Colonic mucosa (tissue), 4 donors: ENCODE measurements around the gene C1orf198. TPM values are rescaled to one million over a fixed set of nuclear protein-coding genes. Genes with fewer than 3 reads are reported as not detected.

ENCODE experiments used
- DNase-seq: peaks from one replicate; pipeline ENCODE4 v3.0.0-alpha.2; 2020
- H3K27ac ChIP-seq: fragments of 200-600 bp; one replicate; pipeline ENCODE4 v1.8.0; 2021
- H3K27me3 ChIP-seq: fragments of 200-600 bp; one replicate; pipeline ENCODE4 v1.8.0; 2021
- H3K36me3 ChIP-seq: fragments of 200-600 bp; one replicate; pipeline ENCODE4 v1.8.0; 2021
- H3K4me1 ChIP-seq: fragments of 200-600 bp; one replicate; pipeline ENCODE4 v1.8.0; 2021; ENCODE audit warnings: mild to moderate bottlenecking
- H3K4me3 ChIP-seq: fragments of 200-600 bp; one replicate; pipeline ENCODE4 v1.8.0; 2021
- H3K9ac ChIP-seq, 2 donors: one replicate each; pipeline ENCODE4 v1.7.0; 2013; ENCODE audit warnings: control low read depth in 2 of 2, low read depth in 2 of 2, low read length in 2 of 2
- H3K9me3 ChIP-seq: fragments of 200-600 bp; one replicate; pipeline ENCODE4 v1.8.0; 2021
- intact Hi-C: fragments of 100-400 bp; cut with DNase I; formaldehyde crosslinking; loops from one replicate; pipeline ENCODE4 v1.14.1; 2022
- total RNA-seq, 2 donors: library from RNA; stranded (reverse); fragmentation: NEBNext Ultra II Directional in 1 of 2; extraction: Animal tissue kit (Norgen Biotek cat#: 25700) in 1 of 2; gene quantifications; one replicate each; pipeline ENCODE4 v1.2.1, GENCODE V29; 2021
- TF ChIP-seq, protein P1 (sequence below): fragments of 200-600 bp; IDR thresholded peaks from one replicate; pipeline ENCODE4 v1.8.0; 2022; ENCODE audit warnings: antibody characterized with exemption, mild to moderate bottlenecking
- donor health status: healthy.
- donor health status: DM: no; HTN: no; CAD: no.
- donor health status: DM: no; HTN: no; CAD: no.

Gene C1orf198
- total RNA-seq, 2 donors from 2014 or later = 19.1 to 24.6 TPM

DNA sequence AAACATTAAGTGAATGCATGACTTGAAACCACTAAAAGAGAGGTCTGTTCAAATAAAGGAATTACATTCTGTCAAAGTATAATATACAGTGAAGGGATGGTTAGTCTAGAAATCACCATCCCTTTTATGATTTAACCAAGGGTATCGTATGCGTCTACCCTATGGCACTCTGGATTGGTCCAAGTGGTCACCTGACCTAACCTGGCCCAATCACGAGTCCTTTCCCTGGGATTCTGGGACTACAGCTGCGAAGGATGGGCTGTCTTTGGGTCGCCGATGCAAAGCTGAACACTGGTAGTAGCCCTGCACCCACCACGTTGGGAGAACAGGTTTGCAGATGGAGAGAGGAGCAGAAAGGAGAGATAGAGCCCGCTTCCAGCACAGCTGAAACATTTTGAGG, 30.4 kb upstream of the C1orf198 start:
- TF ChIP-seq, protein P1, sequence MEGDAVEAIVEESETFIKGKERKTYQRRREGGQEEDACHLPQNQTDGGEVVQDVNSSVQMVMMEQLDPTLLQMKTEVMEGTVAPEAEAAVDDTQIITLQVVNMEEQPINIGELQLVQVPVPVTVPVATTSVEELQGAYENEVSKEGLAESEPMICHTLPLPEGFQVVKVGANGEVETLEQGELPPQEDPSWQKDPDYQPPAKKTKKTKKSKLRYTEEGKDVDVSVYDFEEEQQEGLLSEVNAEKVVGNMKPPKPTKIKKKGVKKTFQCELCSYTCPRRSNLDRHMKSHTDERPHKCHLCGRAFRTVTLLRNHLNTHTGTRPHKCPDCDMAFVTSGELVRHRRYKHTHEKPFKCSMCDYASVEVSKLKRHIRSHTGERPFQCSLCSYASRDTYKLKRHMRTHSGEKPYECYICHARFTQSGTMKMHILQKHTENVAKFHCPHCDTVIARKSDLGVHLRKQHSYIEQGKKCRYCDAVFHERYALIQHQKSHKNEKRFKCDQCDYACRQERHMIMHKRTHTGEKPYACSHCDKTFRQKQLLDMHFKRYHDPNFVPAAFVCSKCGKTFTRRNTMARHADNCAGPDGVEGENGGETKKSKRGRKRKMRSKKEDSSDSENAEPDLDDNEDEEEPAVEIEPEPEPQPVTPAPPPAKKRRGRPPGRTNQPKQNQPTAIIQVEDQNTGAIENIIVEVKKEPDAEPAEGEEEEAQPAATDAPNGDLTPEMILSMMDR = no peak
- Histone ChIP-seq H3K9ac (no peak overlapping the region), H3K27me3 (no peaks in the 10 kb centered on the region), H3K36me3 (no peaks in the 10 kb centered on the region), H3K9me3 (no peaks in the 10 kb centered on the region), H3K27ac (no peak overlapping the region), H3K4me3 (no peak overlapping the region), H3K4me1 (no peaks in the 10 kb centered on the region)
- intact Hi-C loops = no loop called here
- DNase-seq = no peak

DNA sequence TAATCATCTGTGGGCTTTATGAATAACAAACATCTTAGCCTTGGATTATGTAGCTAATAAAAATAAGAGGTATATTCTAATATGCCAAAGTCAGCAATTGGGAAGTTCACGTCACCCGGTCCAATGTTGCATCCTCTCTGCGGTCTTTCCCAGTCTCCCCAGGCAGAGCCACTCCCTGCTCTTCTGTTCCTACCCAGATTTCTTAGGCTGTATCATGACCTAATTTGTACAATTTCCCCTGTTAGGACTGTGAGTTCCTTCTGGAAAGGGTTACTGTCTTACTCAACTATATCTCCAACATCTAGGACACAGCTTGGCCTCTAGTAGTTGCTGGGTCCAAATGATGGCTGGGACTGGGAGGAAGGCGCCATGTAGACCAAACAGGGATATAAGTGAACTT, 29.8 kb upstream of the C1orf198 start:
- intact Hi-C loops = no loop called here
- H3K4me3 ChIP-seq = no peak overlapping the region
- no peaks in the 10 kb centered on the region for H3K4me1 ChIP-seq
- H3K27me3 ChIP-seq = no peaks in the 10 kb centered on the region
- no peaks in the 10 kb centered on the region for H3K9me3 ChIP-seq
- DNase-seq = no peak
- TF ChIP-seq, protein P1 = no peak
- no peak overlapping the region for H3K27ac ChIP-seq
- H3K9ac ChIP-seq = no peak overlapping the region
- no peaks in the 10 kb centered on the region for H3K36me3 ChIP-seq

DNA sequence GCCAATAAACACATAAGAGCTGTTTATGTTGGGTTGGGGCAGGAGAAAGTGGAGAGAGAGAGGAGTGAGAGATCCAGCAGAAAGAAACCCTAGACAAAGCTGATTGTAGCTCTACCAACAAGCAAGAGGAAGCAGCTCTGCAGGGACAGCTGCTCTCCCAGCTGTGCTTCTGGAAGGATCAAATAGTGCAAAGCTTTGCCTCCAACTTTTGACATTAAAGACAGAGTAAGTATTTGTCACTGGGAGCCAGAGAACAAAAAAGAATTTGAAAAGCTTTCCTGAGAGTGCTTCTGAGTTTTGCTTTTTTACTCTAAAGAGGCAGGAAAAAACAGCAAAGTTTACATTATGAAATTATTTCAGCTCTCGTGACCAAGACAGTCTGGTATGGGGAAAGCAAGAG, 28.5 kb upstream of the C1orf198 start:
- no peak overlapping the region for H3K9ac ChIP-seq
- TF ChIP-seq, protein P1 = no peak
- intact Hi-C loops = no loop called here
- no peaks in the 10 kb centered on the region for H3K4me1 ChIP-seq
- H3K27ac ChIP-seq = no peak overlapping the region
- H3K27me3 ChIP-seq = no peaks in the 10 kb centered on the region
- no peak overlapping the region for H3K4me3 ChIP-seq
- no peaks in the 10 kb centered on the region for H3K9me3 ChIP-seq
- H3K36me3 ChIP-seq = no peaks in the 10 kb centered on the region
- DNase-seq = no peak

DNA sequence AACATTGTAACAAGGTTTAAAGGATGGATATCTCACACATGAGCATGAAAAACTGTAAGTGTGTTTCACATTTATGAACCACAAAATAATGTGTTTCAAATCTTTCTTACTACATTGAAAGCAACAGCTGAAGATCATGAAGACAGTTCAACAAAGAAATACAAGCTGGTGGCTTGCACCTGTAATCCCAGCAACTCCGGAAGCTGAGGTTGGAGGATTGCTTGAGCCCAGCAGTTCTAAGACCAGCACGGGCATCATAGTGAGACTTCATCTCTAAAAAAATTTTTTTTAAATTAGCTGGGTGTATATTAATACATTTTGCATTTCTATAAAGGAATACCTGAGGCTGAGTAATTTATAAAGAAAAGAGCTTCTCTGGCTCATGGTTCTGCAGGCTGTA, 27.1 kb upstream of the C1orf198 start:
- Histone ChIP-seq H3K27ac (no peak overlapping the region), H3K9me3 (no peaks in the 10 kb centered on the region), H3K4me3 (no peak overlapping the region), H3K4me1 (no peaks in the 10 kb centered on the region), H3K9ac (no peak overlapping the region), H3K36me3 (no peaks in the 10 kb centered on the region), H3K27me3 (no peaks in the 10 kb centered on the region)
- TF ChIP-seq, protein P1 = no peak
- intact Hi-C loops = no loop called here
- DNase-seq = no peak

DNA sequence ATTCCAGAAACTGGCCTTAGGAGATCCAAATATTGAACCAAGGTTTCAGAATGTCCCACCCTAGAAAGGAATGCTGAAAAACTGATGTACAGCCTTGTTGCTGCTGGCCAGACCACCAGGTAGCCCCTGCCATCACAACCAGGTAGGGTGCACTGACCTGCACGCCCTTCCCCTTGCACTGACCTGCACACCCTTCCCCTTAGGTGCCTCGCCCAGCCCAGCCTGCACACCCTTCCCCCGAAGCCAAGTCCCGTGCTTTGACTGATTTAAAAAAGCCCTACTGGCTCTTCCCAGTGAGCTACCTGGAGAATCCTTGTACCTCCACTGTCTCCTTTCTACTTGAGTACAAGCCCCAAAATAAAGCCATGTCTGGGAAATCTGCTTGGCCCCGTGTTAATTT, 26.3 kb upstream of the C1orf198 start:
- Histone ChIP-seq H3K4me1 (no peaks in the 10 kb centered on the region), H3K27me3 (no peaks in the 10 kb centered on the region), H3K9ac (no peak overlapping the region), H3K36me3 (no peaks in the 10 kb centered on the region), H3K9me3 (no peaks in the 10 kb centered on the region), H3K27ac (no peak overlapping the region), H3K4me3 (no peak overlapping the region)
- no peak for DNase-seq
- intact Hi-C loops = no loop called here
- TF ChIP-seq, protein P1 = no peak

DNA sequence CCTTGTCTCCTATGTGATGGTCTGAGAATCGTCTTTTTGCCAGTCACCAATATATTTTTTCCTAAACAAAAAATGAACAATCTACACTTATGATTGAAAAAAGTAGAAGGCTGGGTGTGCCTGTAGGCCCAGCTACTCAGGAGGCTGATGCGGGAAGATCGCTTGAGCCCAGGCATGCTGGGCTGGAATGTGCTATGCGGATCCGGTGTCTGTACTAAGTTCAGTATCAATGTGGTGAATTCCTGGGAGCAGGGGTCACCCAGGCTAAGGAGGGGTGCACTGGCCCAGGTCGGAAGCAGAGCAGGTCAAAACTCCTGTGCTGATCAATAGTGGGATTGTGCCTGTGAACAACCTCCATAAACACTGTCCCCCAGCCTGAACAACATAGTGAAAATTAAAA, 25.7 kb upstream of the C1orf198 start:
- no peaks in the 10 kb centered on the region for H3K4me1 ChIP-seq
- H3K36me3 ChIP-seq = no peaks in the 10 kb centered on the region
- no peak overlapping the region for H3K27ac ChIP-seq
- no peaks in the 10 kb centered on the region for H3K27me3 ChIP-seq
- H3K9me3 ChIP-seq = no peaks in the 10 kb centered on the region
- TF ChIP-seq, protein P1 = no peak
- intact Hi-C loops = no loop called here
- DNase-seq = no peak
- H3K4me3 ChIP-seq = no peak overlapping the region
- H3K9ac ChIP-seq = no peak overlapping the region
